Measurements from ENCODE around the gene CRELD2.
A peak's percentile ranks its signal among the peaks of the same experiment; 100 is the strongest.

CRELD2 gene, protein sequence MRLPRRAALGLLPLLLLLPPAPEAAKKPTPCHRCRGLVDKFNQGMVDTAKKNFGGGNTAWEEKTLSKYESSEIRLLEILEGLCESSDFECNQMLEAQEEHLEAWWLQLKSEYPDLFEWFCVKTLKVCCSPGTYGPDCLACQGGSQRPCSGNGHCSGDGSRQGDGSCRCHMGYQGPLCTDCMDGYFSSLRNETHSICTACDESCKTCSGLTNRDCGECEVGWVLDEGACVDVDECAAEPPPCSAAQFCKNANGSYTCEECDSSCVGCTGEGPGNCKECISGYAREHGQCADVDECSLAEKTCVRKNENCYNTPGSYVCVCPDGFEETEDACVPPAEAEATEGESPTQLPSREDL

GRCh38 chr22:49917974-49918910, at the start of gene CRELD2, which contains the start of gene ALG12:
CRELD2 (plus strand) TSS chr22:49918634; CDS start chr22:49918770, 136 bp downstream.
ALG12 (minus strand) TSS chr22:49918438; CDS start chr22:49913765, 4,673 bp downstream.
- peak; percentile 97 to 98 for DNase-seq

- DNase-seq: no peak
These were observed 49.2 kb upstream of the CRELD2 start for GRCh38 chr22:49869086-49869830.

DNA sequence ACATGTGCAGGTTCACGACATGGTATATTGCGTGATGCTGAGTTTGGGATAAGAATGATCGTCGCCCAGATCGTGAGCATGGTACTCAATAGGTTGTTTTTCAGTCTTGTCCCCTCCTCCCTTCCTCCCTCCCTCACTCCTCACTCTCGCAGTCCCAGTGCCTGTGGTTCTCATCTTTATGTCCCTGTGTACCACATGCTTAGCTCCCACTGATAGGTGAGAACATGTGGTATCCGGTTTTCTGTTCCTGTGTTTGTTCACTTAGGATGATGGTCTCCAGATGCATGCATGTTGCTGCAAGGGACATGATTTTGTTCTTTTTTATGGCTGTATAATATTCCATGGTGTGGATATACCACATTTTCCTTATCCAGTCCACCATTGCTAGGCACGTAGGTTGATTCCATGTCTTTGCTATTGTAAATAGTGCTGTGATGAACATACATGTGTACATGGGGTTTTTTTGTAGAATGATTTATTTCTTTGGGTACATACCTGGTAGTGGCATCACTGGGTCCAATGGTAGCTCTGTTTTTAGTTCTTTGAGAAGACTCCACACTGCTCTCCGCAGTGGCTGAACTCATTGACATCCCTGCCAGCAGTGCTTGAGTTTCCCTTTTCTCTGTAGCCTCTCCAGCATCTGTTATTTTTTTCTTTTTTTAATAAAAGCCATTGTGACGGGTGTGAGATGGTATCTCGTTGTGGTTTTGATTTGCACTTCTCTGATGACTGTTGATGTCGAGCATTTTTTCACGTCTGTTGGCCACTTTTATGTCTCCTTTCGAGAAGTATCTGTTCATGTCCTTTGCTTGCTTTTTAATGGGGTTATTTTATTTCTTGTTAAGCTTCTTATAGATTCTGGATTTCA, 48.4 kb upstream of the CRELD2 start:
- DNase-seq: no peak

DNA sequence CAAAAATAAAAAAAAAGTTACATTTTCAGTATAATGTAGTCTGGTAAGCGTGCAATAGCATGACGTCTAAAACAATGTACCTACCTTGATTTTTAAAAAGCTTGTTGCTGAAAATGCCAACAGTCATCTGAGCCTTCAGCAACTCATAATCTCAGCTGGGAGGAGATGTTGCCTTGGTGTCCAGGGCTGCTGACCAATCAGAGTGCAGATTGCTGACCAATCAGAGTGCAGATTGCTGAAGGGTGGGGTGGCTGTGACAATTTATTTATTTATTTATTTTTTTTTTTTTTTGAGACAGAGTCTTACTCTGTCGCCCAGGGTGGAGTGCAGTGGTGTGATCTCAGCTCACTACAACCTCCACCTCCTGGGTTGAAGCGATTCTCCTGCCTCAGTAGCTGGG, 47.0 kb upstream of the CRELD2 start:
- no peak for DNase-seq

DNA sequence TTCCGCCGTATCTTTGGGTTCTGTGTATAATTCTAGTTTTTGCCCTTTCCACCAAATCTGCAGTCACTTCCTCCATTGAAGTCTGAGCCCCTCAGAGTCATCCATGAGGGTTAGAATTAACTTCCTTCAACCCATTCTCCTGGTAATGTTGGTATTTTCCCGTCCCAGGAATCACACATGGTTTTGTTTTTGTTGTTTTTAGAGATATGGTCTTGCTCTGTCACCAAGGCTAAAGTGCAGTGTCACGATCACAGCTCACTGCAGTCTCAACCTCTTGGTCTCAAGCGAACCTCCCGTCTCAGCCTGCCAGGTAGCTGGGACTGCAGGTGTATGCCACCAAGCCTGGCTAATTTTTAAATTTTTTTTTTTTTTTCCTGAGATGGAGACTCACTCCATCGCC, 46.1 kb upstream of the CRELD2 start:
- DNase-seq: no peak

DNA sequence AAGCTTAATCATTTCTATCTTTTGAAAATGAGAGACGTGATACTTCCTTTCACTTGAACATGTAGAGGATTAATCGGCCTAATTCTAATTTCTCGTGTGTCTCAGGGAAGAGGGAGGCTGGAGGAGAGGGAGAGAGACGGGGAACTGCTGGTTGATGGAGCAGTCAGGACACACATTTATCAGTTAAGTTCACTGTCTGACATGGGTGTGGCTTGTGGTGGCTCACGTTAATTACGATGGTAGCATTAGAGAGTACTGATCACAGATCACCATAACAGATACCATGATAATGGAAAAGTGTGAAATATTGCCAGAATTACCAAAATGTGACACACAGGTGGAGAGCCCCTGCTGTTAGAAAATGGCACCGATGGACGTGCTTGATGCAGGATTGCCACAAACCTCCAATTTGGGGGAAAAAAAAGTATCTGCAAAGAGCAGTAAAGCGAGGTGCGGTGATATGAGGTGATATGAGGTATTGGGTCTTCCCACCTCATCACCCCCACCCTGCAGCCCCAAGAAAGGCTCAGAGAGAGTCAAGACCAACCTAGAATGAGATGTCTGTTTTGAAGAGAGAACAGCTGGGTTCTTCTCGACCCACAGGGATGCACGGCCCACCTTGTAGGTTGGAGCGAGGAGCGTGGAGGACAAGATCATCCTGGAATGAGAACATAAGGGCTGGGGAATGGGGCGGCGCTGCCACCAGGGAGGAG, 45.0 kb upstream of the CRELD2 start:
- no peak for DNase-seq

DNA sequence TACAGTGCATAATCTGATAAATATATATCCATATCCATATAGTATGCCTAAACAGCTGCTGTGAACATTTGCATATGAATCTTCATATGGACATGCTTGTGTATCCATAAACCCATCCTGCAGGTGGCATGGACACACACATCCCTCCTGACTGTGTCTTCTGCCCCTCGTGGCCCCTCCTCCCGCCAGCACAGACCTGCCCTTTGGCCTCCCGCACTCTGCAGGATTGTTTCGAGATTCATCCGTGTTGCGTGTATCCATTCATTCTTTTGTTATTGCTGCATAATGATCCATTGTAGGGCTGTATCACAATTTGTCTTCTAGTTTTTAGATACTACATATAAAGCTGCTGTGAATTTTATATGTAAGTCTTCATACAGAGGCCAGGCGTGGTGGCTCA, 40.8 kb upstream of the CRELD2 start:
- no peak for DNase-seq

DNA sequence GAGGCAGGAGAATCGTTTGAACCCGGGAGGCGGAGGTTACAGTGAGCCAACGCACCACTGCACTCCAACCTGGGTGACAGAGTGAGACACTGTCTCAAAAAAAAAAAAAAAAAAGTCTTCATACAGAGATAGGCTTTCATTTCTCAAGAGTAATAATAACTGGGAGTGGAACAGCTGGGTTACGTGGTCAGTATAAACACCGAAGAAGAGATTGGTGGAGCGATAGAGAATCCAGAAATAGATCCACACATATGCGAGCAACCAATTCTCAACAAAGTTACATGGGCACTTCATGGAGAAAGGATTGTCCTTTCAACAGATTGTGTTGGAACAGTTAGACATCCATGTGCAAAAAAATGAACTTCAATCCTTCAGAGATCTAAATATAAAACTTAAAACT, 40.2 kb upstream of the CRELD2 start:
- no peak for DNase-seq

GRCh38 chr22:49879871-49880270, 38.6 kb upstream of the CRELD2 start:
- DNase-seq: no peak

- no peak for DNase-seq
These were observed 38.2 kb upstream of the CRELD2 start for GRCh38 chr22:49880281-49880680.

- no peak for DNase-seq
These were observed 36.6 kb upstream of the CRELD2 start for GRCh38 chr22:49881856-49882255.

DNA sequence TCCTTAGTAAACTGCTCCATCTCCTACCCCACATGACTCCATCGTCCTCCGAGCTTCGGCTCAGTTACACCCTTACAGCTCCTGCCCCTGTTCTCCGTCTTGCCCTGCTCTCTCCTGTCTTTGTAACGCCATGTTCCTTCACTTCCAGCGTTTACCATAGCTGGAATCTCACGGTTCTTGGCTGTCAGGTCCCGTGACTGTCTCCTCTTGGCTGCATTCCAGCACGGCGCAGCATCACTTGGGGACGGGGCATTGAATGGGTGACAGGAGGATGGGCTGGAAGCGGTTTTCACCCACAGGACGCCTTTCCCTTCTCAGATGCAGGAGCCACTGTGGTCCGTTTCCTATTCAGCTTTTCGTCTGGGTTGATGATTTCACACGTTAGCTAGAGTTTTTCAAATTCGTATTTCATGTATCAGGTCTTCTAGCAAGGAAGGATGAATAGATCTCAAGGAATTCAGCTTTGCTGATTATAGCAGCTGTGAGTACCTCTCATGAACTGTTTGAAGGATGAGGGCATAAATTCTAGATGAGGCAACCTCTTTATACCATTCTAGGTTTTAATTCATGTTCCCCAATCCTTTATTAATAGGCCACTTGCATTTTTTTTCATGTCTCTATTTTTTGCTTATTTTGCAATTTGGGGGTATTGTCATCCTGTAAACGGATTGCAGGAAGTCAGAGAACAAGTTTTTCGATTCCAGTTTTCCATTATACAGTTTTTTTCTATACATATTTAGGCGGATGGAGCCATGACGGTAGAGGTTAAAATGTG, 35.7 kb upstream of the CRELD2 start:
- no peak for DNase-seq

DNA sequence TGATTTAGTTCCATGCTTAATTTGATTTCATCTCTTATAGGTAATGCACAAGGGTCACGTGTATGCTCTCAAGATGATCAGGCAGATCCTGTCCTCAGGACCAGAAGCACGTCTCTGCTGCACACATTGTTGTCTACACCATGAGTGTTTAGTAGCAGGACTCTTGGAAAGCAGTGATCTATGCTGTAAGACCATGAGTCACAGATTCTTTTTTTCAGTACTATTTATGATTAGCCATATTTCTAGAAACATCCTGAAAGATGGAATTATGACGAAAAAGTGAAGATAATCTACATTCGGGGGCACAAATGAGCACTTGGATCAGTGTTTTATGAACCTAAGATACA, 35.2 kb upstream of the CRELD2 start:
- no peak for DNase-seq

- no peak for DNase-seq
These were observed 34.4 kb upstream of the CRELD2 start for GRCh38 chr22:49884075-49884474.

- no peak for DNase-seq
These were observed 33.8 kb upstream of the CRELD2 start for GRCh38 chr22:49884503-49885260.

DNA sequence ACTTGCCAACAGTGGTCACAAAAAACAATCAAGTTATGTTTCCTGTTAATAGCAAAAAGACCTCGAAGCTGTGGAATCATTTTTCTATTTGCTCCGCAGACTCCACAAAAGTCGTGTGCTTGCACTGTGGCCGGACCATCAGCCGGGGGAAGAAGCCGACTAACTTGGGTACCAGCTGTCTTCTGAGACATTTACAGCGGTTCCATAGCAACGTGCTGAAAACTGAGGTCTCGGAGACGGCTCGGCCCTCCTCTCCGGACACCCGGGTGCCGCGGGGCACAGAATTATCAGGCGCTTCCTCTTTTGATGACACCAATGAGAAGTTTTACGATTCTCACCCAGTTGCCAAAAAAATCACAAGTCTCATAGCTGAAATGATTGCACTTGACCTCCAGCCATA, 33.2 kb upstream of the CRELD2 start:
- DNase-seq: no peak

DNA sequence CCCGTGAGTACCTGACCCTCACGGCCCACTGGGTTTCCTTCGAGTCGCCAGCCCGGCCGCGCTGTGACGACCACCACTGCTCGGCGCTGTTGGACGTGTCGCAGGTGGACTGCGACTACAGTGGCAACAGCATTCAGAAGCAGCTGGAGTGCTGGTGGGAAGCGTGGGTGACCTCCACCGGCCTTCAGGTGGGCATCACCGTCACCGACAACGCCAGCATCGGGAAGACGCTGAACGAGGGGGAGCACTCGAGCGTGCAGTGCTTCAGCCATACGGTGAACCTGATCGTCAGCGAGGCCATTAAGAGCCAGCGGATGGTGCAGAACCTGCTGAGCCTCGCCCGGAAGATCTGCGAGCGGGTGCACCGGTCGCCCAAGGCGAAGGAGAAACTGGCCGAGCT, 32.6 kb upstream of the CRELD2 start:
- DNase-seq: no peak

GRCh38 chr22:49886346-49887063, 31.9 kb upstream of the CRELD2 start:
- no peak for DNase-seq

- DNase-seq: no peak
These were observed 31.4 kb upstream of the CRELD2 start for GRCh38 chr22:49887064-49887451.

All from inflammatory macrophage treated with lipopolysaccharide for 1 hour (primary cell).